Measurements from ENCODE around the gene ARID1B.

GRCh38 chr6:157238346-157238745, 461.2 kb downstream of the ARID1B start:
- TF ChIP-seq TCF7L2 (IDR thresholded peaks at IDR 0.05; ENCODE audit: low read depth, low read length) (no peak), CTCF (IDR thresholded peaks at IDR 0.05) (no peak), POLR2AphosphoS5 (IDR thresholded peaks at IDR 0.05; ENCODE audit: low read depth, low read length) (no peak), SIN3A (IDR thresholded peaks at IDR 0.05; ENCODE audit: borderline replicate concordance, insufficient read depth, low read depth, low read length) (no peak)
- TF ChIP-seq, protein P1, sequence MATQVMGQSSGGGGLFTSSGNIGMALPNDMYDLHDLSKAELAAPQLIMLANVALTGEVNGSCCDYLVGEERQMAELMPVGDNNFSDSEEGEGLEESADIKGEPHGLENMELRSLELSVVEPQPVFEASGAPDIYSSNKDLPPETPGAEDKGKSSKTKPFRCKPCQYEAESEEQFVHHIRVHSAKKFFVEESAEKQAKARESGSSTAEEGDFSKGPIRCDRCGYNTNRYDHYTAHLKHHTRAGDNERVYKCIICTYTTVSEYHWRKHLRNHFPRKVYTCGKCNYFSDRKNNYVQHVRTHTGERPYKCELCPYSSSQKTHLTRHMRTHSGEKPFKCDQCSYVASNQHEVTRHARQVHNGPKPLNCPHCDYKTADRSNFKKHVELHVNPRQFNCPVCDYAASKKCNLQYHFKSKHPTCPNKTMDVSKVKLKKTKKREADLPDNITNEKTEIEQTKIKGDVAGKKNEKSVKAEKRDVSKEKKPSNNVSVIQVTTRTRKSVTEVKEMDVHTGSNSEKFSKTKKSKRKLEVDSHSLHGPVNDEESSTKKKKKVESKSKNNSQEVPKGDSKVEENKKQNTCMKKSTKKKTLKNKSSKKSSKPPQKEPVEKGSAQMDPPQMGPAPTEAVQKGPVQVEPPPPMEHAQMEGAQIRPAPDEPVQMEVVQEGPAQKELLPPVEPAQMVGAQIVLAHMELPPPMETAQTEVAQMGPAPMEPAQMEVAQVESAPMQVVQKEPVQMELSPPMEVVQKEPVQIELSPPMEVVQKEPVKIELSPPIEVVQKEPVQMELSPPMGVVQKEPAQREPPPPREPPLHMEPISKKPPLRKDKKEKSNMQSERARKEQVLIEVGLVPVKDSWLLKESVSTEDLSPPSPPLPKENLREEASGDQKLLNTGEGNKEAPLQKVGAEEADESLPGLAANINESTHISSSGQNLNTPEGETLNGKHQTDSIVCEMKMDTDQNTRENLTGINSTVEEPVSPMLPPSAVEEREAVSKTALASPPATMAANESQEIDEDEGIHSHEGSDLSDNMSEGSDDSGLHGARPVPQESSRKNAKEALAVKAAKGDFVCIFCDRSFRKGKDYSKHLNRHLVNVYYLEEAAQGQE (IDR thresholded peaks at IDR 0.05; ENCODE audit: insufficient read depth in 1 of 2, low read depth in 2 of 2, low read length in 1 of 2) = no peak
